Mesenchymal stem cell (in vitro differentiated cells and primary cell): ENCODE measurements around the gene RERE.
A peak's percentile ranks its signal among the peaks of the same experiment; 100 is the strongest.

ENCODE experiments used
- DNase-seq: peaks from one replicate; pipeline ENCODE4 v3.0.0-alpha.2; 2013
- H2AFZ ChIP-seq: one replicate; pipeline ENCODE4 v1.6.1; 2013; ENCODE audit warnings: low read depth, mild to moderate bottlenecking, control low read depth, inconsistent platforms, low read length, moderate library complexity
- H2AK5ac ChIP-seq: 2 replicates; pipeline ENCODE4 v1.6.1; 2013; ENCODE audit warnings: low read length, moderate library complexity, mild to moderate bottlenecking, inconsistent platforms; ENCODE audit not compliant: severe bottlenecking
- H2BK120ac ChIP-seq: one replicate; pipeline ENCODE4 v1.6.1; 2013; ENCODE audit warnings: low read depth, mild to moderate bottlenecking, inconsistent platforms, low read length, moderate library complexity
- H2BK12ac ChIP-seq, 2 experiments: one replicate each; pipeline ENCODE4 v1.6.1; 2013; ENCODE audit warnings: inconsistent platforms in 2 of 2, low read length in 2 of 2, mild to moderate bottlenecking in 2 of 2, moderate library complexity in 2 of 2, control low read depth in 1 of 2
- H2BK15ac ChIP-seq: one replicate; pipeline ENCODE4 v1.6.1; 2013; ENCODE audit warnings: mild to moderate bottlenecking, low read depth, inconsistent platforms; ENCODE audit not compliant: poor library complexity, severe bottlenecking
- H2BK5ac ChIP-seq: 2 replicates; pipeline ENCODE4 v1.6.1; 2013; ENCODE audit warnings: low read depth, mild to moderate bottlenecking, low read length, control low read depth, inconsistent platforms; ENCODE audit not compliant: poor library complexity, severe bottlenecking
- H3K14ac ChIP-seq, 2 experiments: one replicate each; pipeline ENCODE4 v1.6.1; 2013; ENCODE audit warnings: inconsistent platforms in 2 of 2, low read length in 2 of 2, control low read depth in 1 of 2, mild to moderate bottlenecking in 1 of 2, moderate library complexity in 1 of 2
- H3K18ac ChIP-seq, 2 experiments: one replicate each; pipeline ENCODE4 v1.6.1; 2013; ENCODE audit warnings: inconsistent platforms in 2 of 2, low read length in 2 of 2, control low read depth in 1 of 2, low read depth in 1 of 2, mild to moderate bottlenecking in 1 of 2
- H3K23ac ChIP-seq, 2 experiments: one replicate each; pipeline ENCODE4 v1.6.1; 2013; ENCODE audit warnings: inconsistent platforms in 2 of 2, low read length in 2 of 2, mild to moderate bottlenecking in 2 of 2, moderate library complexity in 2 of 2, control low read depth in 1 of 2
- H3K27ac ChIP-seq: 2 replicates; pipeline ENCODE4 v1.5.1; 2013; ENCODE audit warnings: mild to moderate bottlenecking, moderate library complexity, low read length, control low read depth, inconsistent platforms; ENCODE audit not compliant: poor library complexity, severe bottlenecking
- H3K27me3 ChIP-seq, 2 experiments: 2 replicates each; pipeline versions ENCODE4 v1.6.1 to v1.7.0; 2013; ENCODE audit warnings: low read length in 2 of 2, mild to moderate bottlenecking in 2 of 2, moderate library complexity in 2 of 2, control low read depth in 1 of 2, inconsistent platforms in 1 of 2; ENCODE audit not compliant: control insufficient read depth in 1 of 2, insufficient read depth in 1 of 2
- H3K36me3 ChIP-seq, 2 experiments: 2 replicates each; pipeline versions ENCODE4 v1.6.1 to v1.7.0; 2013; ENCODE audit warnings: low read length in 2 of 2, control low read depth in 1 of 2, inconsistent platforms in 1 of 2, low read depth in 1 of 2, mild to moderate bottlenecking in 1 of 2; ENCODE audit not compliant: insufficient read depth in 2 of 2, control insufficient read depth in 1 of 2
- H3K4ac ChIP-seq, 2 experiments: one replicate each; pipeline ENCODE4 v1.6.1; 2013; ENCODE audit warnings: inconsistent platforms in 2 of 2, low read length in 2 of 2, mild to moderate bottlenecking in 2 of 2, moderate library complexity in 2 of 2, control low read depth in 1 of 2, low read depth in 1 of 2
- H3K4me1 ChIP-seq: 2 replicates; pipeline ENCODE4 v1.6.1; 2013; ENCODE audit warnings: low read depth, low read length, control low read depth; ENCODE audit not compliant: control insufficient read depth, insufficient read depth
- H3K4me2 ChIP-seq: 2 replicates; pipeline ENCODE4 v1.6.1; 2013; ENCODE audit warnings: low read length, mild to moderate bottlenecking, inconsistent platforms; ENCODE audit not compliant: poor library complexity, severe bottlenecking
- H3K4me3 ChIP-seq, 2 experiments: 2 replicates each; pipeline versions ENCODE4 v1.5.1 to v1.7.0; 2013; ENCODE audit warnings: low read length in 2 of 2, mild to moderate bottlenecking in 2 of 2, control low read depth in 1 of 2, low read depth in 1 of 2; ENCODE audit not compliant: insufficient read depth in 1 of 2
- H3K79me1 ChIP-seq: replicated peaks from 2 replicates; pipeline ENCODE4 v1.6.1; 2013; ENCODE audit warnings: mild to moderate bottlenecking, control low read depth, low read length, inconsistent platforms; ENCODE audit not compliant: poor library complexity, severe bottlenecking
- H3K9ac ChIP-seq: 2 replicates; pipeline ENCODE4 v1.7.0; 2013; ENCODE audit warnings: mild to moderate bottlenecking, low read length, moderate library complexity
- H3K9me3 ChIP-seq: 2 replicates; pipeline ENCODE4 v1.7.0; 2013; ENCODE audit warnings: mild to moderate bottlenecking, low read length; ENCODE audit not compliant: control insufficient read depth
- H4K8ac ChIP-seq: one replicate; pipeline ENCODE4 v1.6.1; 2013; ENCODE audit warnings: inconsistent platforms, mild to moderate bottlenecking, low read length, moderate library complexity
- H4K91ac ChIP-seq: one replicate; pipeline ENCODE4 v1.6.1; 2013; ENCODE audit warnings: mild to moderate bottlenecking, low read length, inconsistent platforms
- WGBS: methylation state at CpG from one replicate; pipeline ENCODE4 v1.1.7; 2013; ENCODE audit warnings: mixed read lengths; 5-methylcytosine and 5-hydroxymethylcytosine counted together

The RERE gene

DNA sequence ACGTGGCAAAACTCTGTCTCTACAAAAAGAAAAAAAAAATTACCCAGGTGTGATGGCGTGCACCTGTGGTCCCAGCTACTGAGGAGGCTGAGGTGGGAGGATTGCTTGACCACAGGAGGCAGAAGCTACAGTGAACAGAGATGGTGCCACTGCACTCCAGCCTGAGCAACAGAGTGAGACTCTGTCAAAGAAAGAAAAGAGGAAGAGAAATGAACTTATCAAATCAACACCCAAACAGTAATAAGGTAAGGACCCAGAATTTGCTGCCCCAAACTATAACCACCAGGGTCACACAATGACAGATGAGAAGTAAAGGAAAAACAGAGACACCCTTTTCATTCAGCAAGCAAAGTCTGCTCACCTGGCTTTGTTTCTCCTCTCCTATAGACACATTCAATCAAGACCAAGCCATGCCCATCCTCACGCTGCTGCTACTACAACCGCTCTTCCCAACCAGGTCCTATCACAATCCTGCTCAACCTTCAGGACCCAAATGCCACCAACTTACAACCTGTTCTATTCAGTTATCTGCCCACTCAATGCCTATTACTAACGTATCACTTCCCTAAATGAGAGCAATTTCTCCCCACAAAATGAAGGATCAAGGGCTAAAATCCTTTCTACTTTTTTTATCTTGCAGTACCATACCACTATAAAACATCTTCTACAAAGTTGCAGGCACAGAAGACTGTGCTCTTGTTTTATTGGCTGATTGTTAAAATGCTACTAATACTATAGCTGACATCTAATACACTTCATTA, 183.5 kb downstream of the RERE start:
- peaks cover 3% of the 10 kb centered on the region for H3K4me1 ChIP-seq
- no peak overlapping the region for H2BK15ac ChIP-seq
- H3K9ac ChIP-seq, result no peak overlapping the region
- no peak overlapping the region for H3K27ac ChIP-seq
- H3K4me3 ChIP-seq, result no peak overlapping the region
- no peak overlapping the region for H3K23ac ChIP-seq
- H2AFZ ChIP-seq, result no peak overlapping the region
- no peak overlapping the region for H3K14ac ChIP-seq
- WGBS, result over 99% methylated on average over 4 of the region's 5 CpGs
- H3K18ac ChIP-seq, result no peak overlapping the region
- H4K8ac ChIP-seq, result no peak overlapping the region
- no peak for DNase-seq
- H2BK12ac ChIP-seq, result peak overlapping the region in 1 of 2 experiments; percentile 54
- no peak overlapping the region for H3K4ac ChIP-seq
- no peak overlapping the region for H3K4me2 ChIP-seq
- no peak overlapping the region for H2BK120ac ChIP-seq
- peaks cover 26% of the 10 kb centered on the region for H3K79me1 ChIP-seq
- H3K27me3 ChIP-seq, result no peaks in the 10 kb centered on the region
- H4K91ac ChIP-seq, result no peak overlapping the region
- no peak overlapping the region for H2BK5ac ChIP-seq
- H2AK5ac ChIP-seq, result no peak overlapping the region
- H3K36me3 ChIP-seq, result peaks cover 0 to 3% of the 10 kb centered on the region in 2 experiments
- H3K9me3 ChIP-seq, result no peaks in the 10 kb centered on the region

DNA sequence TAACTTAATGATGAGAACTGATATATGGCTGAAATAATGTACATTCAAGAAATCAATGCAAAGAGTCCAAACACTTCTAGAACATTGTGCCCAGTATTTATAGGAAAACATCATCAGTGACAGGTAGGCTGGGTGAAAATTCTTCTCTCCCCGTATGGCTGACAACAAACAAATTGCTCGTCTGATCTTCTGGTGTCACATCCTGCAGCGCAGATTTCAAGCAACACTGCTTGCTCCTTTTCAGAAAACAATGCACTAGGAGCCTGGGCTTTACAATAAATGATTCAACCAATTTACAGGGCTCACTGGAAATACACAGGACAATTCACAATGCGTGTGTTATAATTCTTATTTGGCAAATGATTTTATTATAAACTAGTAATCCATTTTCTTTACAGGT, 185.3 kb downstream of the RERE start:
- no peak overlapping the region for H3K9ac ChIP-seq
- no peaks in the 10 kb centered on the region for H3K27me3 ChIP-seq
- no peak overlapping the region for H2BK5ac ChIP-seq
- H3K79me1 ChIP-seq, result peaks cover 25% of the 10 kb centered on the region
- no peak overlapping the region for H3K27ac ChIP-seq
- no peak overlapping the region for H2BK120ac ChIP-seq
- H3K23ac ChIP-seq, result no peak overlapping the region
- no peak overlapping the region for H2AK5ac ChIP-seq
- no peak overlapping the region for H2BK12ac ChIP-seq
- peaks cover 0 to 3% of the 10 kb centered on the region in 2 experiments for H3K36me3 ChIP-seq
- H4K91ac ChIP-seq, result no peak overlapping the region
- H2AFZ ChIP-seq, result no peak overlapping the region
- H4K8ac ChIP-seq, result no peak overlapping the region
- no peak overlapping the region for H3K4ac ChIP-seq
- H3K9me3 ChIP-seq, result no peaks in the 10 kb centered on the region
- H3K4me2 ChIP-seq, result no peak overlapping the region
- WGBS, result 53% methylated on average over 3 of the region's 4 CpGs
- no peak overlapping the region for H3K18ac ChIP-seq
- no peak overlapping the region for H2BK15ac ChIP-seq
- DNase-seq, result no peak
- peaks cover 6% of the 10 kb centered on the region for H3K4me1 ChIP-seq
- H3K14ac ChIP-seq, result no peak overlapping the region
- no peak overlapping the region for H3K4me3 ChIP-seq

- no peak overlapping the region for H3K4me2 ChIP-seq
- DNase-seq, result peak; percentile 38
- H2AK5ac ChIP-seq, result no peak overlapping the region
- H3K14ac ChIP-seq, result no peak overlapping the region
- H3K18ac ChIP-seq, result no peak overlapping the region
- no peak overlapping the region for H3K4me3 ChIP-seq
- no peak overlapping the region for H3K4ac ChIP-seq
- H3K36me3 ChIP-seq, result peaks cover 0 to 3% of the 10 kb centered on the region in 2 experiments
- no peaks in the 10 kb centered on the region for H3K9me3 ChIP-seq
- H3K9ac ChIP-seq, result no peak overlapping the region
- H4K91ac ChIP-seq, result no peak overlapping the region
- no peaks in the 10 kb centered on the region for H3K27me3 ChIP-seq
- H2AFZ ChIP-seq, result no peak overlapping the region
- H2BK5ac ChIP-seq, result no peak overlapping the region
- no peak overlapping the region for H2BK15ac ChIP-seq
- no peak overlapping the region for H2BK12ac ChIP-seq
- H4K8ac ChIP-seq, result no peak overlapping the region
- peaks cover 6% of the 10 kb centered on the region for H3K4me1 ChIP-seq
- H3K23ac ChIP-seq, result no peak overlapping the region
- H3K79me1 ChIP-seq, result peaks cover 20% of the 10 kb centered on the region
- no peak overlapping the region for H3K27ac ChIP-seq
- 83% methylated on average over 3 of the region's 3 CpGs for WGBS
- H2BK120ac ChIP-seq, result no peak overlapping the region
Observed at GRCh38 chr1:8631163-8631562, 186.3 kb downstream of the RERE start.

DNA sequence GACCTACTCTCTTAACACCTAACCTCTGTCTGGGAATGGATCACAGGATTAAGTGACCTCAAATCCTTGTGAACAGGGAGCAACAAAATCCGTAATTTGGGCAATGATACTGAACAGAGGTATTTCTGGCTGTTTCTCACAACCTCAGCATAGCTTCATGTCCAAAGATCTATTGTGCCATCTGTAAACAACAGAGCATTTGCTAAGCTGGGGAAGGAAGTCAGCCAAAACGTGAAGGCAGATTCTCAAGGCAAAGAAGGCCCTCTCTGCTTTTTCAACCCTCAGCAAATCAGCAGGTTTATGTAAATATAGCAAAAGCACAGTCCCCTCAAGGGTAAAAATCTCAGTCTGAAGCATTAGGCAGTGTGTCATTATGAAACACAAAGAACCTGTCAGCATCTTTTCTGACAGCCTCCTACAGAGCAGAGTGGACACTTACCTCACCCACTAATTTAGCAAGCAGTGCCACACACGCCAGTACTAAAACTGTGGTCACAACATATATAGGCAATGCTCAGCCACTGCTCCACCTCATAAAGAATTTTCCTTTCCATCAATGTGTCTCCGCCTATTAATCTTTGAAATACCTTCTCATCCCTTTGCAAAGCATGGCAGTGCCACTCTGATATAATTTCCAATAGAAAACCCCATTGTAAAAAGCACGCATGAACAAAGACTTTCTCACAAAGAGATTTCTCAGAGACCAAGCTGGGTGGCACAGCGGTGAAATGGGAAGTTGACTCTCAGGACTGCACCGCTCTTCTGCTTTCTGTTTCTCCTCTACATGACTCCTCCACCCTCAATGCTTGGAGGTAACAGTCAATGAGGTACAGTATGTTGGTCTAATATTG, 188.0 kb downstream of the RERE start:
- Histone ChIP-seq H3K4ac (peak overlapping the region in 1 of 2 experiments; percentile 21), H2AK5ac (no peak overlapping the region), H3K9me3 (no peaks in the 10 kb centered on the region), H3K27ac (no peak overlapping the region), H3K4me1 (peaks cover 6% of the 10 kb centered on the region), H4K8ac (no peak overlapping the region), H2BK5ac (no peak overlapping the region), H3K36me3 (peaks cover 0 to 3% of the 10 kb centered on the region in 2 experiments), H3K27me3 (no peaks in the 10 kb centered on the region), H3K4me3 (no peak overlapping the region), H4K91ac (no peak overlapping the region), H2BK15ac (no peak overlapping the region), H3K18ac (peak overlapping the region in 1 of 2 experiments; percentile 91), H3K23ac (no peak overlapping the region), H3K9ac (peak overlapping the region; percentile 0), H3K4me2 (no peak overlapping the region), H3K79me1 (peaks cover 17% of the 10 kb centered on the region), H2AFZ (no peak overlapping the region), H3K14ac (no peak overlapping the region), H2BK12ac (no peak overlapping the region), H2BK120ac (no peak overlapping the region)
- 51% methylated on average over 5 of the region's 7 CpGs for WGBS
- DNase-seq, result peak; percentile 77
